Body of pancreas (tissue), 4 donors: ENCODE data around the gene CELSR3.

Source experiments
- CTCF ChIP-seq, 7 experiments: fragments of 450-650 bp in 4 of 7; fragments of 200-600 bp in 3 of 7; sonication (generic) in 3 of 7; IDR thresholded peaks; one replicate each; pipeline ENCODE4 v1.5.1; 2016 to 2019; ENCODE audit warnings: antibody characterized with exemption in 7 of 7
- POLR2A ChIP-seq, 3 donors: fragments of 450-650 bp; IDR thresholded peaks; one replicate each; pipeline ENCODE4 v1.6.1; 2016; ENCODE audit warnings: antibody characterized with exemption in 3 of 3, mild to moderate bottlenecking in 2 of 3

DNA sequence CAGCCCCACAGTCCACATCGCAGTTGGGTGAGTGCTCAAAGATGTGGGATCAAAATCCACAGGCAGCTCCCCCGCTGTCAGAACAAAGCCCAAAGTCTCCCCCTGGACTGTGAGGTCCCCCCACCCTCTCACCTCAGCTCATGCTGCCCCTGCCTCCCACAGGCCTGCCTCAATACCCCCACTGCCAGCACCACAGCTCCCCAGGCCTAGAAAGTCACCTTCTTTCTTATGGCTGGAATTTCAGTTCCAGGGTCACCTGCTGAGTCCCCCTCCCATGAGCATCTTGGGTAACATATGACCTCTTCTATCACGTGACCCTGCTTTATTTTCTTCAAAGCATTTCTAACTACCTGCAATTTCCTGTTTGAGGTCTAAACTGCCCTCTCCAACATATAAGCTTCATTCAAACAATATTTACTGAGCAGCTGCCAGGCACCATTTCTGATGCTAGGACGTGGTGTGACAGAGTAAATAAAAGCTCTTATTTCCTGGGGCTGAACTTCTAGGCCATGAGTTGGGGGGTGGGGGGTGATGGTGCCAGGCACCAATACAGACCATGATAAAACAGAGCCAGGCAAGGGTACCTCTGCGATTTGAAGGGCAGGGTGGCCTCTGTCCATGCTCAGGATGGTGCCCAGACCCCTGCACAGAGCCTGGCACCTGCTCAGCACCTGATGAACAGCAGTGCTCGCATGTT lies 38.7 kb downstream of the CELSR3 start:
- TF ChIP-seq CTCF (IDR thresholded peaks at IDR 0.05) (no peak), POLR2A (IDR thresholded peaks at IDR 0.05) (no peak)
